Spleen (tissue), 3 donors: ENCODE results near the gene NUP58.

Source experiments
- POLR2A ChIP-seq, 3 donors: fragments of 450-650 bp; IDR thresholded peaks; one replicate each; pipeline ENCODE4 v1.5.1; 2017; ENCODE audit warnings: antibody characterized with exemption in 3 of 3, mild to moderate bottlenecking in 1 of 3
- POLR2AphosphoS5 ChIP-seq, 3 donors: sonication (generic); formaldehyde crosslinking; IDR thresholded peaks; one replicate each; pipeline ENCODE4 v1.5.1; 2017; ENCODE audit warnings: antibody characterized with exemption in 3 of 3

DNA sequence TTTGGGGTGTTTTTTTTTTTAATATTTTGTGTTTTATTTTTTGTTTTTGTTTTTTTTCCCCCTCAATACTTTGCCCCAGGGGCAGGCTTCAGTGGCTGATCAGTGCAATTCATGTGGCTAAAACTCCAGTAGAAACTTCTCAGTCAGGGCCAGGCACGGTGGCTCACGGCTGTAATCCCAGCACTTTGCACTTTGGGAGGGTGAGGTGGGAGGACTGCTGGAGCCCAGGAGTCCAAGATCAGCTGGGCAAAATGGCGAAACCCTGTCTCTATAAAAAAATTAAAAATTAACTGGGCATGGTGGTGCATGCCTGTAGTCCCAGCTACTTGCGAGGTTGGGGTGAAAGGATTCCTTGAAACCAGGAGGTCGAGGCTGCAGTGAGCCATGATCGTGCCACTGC lies 53.0 kb downstream of the NUP58 start:
- TF ChIP-seq POLR2A (IDR thresholded peaks at IDR 0.05) (no peak), POLR2AphosphoS5 (IDR thresholded peaks at IDR 0.05) (no peak)
